ENCODE results near the gene MEGF11.
"Not testable (repeated sequence)": the region's sequence is repeated elsewhere in the genome, so short reads cannot be mapped to it uniquely, and the experiment has no call there.

The MEGF11 gene

DNA sequence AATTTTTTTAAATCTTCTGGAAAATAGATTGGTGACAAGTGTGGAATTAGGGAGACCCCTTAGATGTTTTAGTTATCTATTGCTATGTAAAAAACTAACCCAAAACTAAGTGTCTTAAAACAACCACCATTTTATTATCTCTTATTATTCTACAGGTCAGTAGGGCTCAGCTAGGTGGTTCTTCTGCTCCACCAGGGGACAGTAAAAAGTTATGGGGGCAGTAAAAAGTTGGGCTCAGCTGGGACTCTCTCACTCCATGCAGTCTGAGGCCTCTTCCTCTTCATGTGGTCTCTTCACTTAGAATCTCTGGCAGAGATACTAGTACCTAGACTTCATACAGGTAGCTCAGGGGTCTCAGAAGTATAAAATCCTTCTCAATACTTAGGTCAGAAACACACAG, 21.8 kb upstream of the MEGF11 start:
- DNase-seq = no peak

DNA sequence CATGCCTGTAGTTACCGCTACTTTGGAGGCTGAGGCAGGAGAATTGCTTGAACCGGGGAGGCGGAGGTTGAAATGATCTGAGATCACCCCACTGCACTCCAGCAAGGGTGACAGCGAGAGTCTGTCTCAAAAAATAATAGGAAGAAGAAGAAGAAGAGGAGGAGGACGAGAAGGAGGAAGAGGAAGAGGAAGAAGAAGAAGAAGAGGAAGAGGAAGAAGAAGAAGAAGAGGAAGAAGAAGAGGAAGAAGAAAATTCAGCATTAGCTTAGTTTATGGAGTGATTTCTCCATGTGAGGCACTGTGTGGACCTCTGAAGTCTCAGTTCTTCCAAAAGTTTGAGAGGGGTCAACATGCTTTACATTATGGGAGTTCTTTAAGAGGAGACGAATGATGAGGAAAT, 17.4 kb upstream of the MEGF11 start:
- DNase-seq = no peak

DNA sequence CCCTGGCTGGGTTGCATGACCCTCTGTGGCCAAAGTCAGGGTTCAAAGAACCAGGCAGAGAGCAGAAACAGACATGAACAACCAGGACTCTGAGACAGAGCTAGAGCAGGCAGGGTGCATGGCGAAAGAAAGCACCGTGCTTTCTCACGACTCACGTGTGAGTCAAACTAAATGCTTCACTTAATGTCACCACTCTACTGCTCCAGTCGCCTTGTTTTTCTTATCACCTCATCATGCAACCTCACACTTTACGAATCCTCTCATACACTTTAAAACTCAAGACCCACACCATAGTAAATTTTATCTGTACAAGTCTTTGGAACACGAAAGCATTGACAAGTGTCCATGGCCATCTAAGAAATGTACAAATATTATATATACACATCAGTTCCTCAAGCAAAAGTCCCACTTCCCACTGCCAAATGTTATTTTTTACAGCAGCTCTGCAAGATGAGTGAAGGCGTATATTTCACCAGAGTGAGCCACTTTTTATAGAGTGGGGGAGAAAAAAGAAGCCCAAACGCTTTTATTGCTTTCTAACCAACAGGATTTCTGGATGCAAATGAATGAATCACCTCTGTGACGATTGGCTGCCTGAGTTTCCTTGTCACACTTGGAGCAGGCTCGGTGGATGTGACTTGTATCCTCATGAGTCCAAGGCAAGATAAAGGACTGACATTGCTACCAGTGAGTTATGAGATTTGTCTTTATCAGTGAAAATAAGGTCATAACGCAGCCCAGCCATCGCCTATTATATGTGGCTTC, 16.0 kb upstream of the MEGF11 start:
- DNase-seq = peak; percentile 65

DNA sequence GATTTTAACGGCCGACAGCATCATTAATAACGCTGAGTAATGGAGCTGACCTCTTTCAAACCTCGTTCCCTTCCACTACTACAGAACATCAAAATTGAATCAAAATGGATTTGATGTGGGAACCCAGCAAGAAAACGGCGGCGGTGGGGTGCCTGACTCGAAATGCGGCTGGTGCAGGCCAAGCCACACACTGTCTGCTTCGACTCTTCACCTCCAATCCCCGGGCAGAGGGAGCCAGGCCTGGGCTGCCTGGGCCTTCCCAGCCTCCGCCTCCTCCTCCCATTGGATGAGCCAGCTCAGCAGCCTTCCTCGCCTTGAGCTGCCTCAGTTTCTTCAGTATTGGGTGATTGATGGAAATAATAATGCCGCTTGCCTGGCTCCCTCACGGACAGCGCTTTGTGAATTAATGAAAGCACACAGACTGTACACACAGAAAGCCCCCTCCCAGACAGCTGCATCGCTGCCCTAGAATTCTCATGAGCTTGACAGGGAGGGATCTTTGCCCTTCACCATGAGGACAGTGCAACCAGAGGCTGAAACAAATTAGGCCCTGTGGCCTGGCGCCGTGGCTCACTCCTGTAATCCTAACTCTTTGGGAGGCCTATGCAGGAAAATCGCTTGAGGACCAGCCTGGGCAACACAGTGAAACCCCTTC, 11.4 kb upstream of the MEGF11 start:
- no peak for DNase-seq

DNA sequence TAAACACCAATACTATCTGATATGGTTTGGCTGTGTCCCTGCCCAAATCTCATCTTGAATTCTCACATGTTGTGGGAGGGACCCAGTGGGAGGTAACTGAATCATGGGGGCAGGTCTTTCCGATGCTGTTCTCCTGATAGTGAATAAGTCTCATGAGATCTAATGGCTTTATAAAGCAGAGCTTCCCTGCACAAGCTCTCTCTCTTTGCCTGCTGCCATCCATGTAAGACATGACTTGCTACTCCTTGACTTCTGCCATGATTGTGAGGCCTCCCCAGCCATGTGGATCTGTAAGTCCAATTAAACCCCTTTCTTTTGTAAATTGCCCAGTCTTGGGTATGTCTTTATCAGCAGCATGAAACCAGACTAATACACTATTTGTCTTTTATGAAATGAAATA, 9.3 kb upstream of the MEGF11 start:
- not testable (repeated sequence) for DNase-seq

DNA sequence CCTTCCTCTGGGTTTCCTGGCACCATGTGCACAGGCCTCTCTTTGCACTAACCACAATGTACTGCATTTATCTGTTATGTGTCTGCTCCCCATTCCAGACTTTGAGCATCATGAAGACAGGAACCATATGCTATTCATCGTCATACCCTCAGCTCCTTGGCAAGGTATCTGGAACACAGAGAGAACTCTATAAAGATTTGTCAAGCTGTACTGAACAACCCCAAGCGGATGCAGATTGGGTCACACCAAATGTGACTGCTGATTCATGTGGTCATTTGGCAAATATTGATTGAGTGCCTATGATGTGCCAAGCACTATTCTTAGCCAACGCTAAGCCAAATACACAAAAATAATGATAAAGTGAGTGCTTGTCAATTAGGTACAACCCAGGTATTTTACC, 7.5 kb upstream of the MEGF11 start:
- no peak for DNase-seq

DNA sequence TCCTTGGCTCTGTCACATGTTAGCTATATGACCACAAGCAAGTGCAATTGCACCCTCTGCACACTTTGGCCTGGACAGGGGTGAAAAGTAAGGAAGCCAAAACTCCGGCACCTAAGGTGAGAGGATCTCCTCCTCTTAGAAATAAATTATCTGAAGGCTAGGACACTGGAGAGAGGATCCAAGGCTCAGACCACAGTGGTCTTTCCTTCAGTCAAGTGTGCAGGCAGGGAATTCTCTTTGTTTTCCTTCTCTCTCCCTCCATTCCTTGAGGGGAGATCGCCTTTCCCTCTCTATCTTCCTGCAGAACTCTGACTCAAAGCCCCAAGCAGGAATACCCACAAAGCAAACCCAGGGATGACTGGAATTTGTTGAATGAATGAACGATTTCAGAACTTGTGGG, 3.1 kb upstream of the MEGF11 start:
- no peak for DNase-seq

DNA sequence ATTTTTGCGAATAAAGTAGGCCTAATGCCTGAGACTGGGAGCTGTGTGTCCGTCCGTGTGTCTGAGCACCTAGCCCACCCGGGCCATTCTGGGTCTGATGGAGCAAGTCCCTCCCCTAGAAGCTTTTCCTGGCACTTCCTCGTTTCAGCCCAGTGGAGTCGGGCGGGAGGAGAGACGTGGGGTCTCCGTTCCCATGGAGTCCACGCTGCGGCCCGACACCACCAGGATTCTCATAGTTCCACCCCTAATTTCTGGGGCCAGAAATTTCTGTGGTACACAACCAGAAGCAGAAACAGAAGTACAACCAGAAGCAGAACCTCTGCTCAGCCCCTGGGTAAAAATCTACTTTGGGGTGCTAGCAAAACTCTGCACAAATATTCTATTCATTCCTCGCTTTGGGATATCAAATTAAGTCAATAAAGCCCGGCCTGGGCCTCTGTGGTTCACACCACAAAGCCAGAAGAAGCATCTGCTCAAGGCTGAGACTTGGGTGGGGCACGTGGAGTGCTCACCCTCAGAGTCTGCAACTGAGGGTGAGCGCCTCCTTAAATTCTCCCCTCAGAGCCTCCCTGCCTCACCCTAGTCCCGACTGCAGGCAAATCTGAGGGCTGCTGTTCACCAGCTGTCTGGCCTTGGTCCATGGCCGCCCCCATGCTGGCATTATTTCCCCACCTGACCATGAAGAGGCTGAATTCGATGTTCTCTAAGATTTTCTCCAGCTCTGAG, 1.6 kb upstream of the MEGF11 start:
- no peak for DNase-seq

DNA sequence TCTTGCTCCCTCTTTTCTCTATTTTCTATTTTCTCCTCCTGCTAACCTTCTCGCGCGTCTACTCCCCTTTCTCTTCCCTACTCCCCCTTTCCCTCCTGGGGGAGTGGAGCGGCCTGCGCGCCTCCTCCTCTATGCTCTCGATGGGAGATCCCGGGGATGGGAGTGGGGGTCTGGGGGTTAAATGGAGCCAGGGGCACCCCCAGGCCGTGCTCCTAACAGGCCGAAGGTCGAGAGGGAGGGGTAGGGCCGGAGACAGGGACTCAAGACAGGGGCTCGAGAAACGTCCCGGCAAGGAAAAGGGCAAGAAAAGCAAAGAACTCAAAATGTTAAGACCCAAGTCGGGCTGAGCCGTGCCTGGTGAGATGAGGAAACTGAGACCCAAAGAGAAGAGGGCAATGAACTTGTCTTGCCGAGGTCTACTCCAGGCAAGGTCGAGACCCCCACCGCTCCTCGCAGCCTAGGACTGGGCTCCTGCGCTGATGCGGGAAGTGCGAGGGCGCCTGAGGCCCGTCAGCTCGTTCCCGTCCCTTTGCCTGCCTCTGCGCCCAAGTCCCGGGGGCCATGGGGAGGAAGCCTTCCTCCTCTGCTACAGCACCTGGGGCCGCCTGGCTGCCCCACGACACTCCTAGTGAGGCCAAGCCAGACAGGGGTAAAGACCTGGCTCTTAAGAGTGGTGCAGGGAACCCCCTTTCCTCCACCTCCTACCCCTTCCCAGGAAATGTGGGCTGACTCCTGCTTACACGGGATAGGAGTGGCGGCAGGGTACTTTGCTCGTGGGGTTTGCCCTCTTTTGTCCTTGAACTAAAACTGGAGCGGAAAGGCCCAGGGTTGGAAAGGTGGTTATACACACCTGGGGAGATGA, 770 bp upstream of the MEGF11 start:
- no peak for DNase-seq

DNA sequence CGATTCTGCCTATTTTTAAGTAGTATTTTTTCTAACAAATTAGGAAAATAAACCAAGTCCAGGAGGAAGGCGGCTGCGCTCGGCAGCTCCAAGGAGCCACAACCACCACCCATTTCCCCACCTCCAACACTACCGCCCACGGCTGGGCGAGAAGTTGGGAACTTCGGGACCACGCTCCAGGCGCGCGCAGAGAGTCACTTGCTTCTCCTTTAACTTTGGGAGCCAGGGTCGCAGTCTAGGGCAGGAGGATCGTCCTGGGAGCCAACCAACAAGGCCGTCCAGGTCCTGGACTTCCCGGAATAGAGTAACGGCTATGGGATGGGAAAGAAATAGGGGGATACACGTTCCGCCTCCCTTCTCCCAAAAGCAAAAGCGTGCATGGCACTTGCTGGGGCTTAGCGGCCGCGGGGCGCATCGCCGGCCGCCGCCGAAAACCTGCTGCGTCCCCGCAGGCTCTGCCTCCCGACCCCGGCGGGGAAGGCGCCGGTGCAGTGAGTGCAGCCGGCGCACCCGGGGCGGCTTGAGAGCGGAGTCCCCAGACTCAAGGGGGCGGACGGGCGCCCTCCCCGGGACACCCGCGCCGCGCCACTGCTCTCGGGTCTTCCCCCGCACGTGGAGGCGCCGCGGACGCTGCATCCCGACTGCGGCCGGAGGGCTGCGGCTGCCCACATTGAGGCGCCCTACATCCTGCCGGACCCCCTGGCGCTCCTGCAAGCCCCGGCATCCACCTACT, 699 bp downstream of the MEGF11 start:
- peak; percentile 55 for DNase-seq

DNA sequence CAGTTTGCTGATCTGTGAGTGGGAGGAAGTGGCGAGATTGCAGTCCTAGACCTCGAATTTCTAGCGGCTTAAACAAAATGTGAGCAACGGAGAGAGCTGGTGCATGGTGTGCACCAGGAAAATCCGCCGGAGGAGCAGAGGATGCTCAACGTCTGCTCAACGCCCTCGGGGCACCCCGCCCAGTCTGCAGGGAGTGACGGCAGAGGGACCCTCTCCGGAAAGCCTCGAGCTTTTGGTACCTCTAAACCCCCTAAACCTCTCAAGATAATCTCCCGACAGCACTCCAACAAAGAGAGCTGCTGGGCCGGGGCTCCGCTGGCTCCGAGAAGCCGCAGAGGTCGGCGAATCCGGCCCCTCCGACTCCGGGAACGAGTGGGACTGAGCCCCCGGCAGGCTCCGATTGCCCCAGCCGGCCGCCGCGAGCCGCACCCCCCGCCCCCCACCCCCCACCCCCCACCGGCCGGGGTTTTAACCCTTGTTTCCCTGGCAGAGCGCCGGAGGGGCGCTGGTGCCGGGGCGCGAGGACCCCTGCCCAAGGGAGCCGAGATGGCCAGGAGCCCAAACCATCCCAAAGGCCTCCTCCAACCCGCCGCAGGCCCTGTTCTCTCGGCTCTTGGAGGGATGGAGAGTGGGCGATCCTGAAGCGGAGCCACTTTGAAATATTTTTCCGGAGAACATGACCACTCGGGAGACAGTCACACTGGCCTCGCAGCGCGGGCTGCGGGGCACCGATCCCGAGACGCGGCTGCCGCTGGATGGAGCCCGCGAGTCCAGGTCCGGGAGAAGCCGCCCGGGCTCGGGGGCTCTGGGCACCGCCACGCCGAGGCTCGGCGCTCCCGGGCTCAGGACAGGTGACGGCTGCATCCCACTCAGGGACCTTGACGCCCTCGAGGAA, 1.5 kb downstream of the MEGF11 start:
- peak; percentile 73 for DNase-seq

DNA sequence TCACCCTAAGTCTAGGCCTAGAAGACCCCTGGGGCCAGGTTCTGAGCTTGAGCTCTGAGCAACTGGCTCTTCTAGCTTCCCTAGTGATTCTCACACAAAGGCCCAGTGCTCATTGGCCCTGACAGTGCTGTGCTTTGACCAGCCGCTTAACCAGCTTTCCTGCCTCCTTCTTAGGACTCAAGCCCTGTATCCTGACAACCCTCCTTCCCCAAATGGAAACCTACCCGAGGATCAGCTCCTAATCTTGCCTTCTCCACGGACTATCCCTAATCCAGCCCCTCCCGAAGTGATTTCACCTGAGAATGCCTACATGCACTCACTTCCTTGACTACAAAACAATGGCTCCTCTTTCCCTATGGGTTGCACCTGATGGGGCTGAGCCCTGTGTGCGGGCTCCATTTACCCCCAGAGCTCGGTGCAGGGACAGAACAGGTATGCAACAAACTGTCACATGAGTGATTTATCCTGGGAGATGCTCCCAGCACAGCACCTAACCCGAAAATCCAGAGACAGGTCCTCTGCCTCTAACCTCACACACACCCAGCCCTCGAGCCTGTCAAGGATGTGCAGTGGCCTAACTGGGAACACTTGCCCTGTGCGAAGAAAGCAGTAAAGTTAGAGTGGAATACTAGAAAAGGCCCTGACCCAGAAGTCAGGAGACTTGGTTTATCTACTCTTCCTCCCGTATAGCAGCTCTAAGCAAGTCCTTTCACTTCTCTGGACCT, 2.3 kb downstream of the MEGF11 start:
- DNase-seq = no peak

DNA sequence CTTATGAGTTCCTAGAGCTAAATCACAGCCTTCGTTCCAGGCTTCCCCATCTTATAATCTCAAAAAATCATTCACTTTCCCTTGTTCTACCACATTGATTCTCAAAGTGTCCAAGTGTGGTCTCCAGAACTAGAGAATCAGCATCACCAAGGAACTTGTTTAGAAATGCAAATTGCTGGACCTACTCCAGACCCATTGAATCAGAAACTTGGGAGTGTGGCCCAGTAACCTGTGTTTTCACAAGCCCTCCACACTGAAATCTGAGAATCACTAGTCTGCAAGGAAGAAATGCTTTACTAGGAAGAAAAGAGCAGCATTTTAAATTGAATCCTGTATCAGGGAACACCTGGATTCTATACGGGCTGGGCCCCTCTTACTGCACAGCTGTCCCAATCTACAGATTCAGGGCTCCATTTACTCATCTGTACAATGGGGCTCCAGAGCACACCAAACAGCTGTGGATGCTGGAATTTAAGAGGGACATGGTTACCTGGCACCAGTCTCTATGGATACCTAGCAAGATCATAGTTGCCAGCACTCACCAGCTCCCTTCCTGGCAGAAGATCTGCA, 3.9 kb downstream of the MEGF11 start:
- DNase-seq = no peak

DNA sequence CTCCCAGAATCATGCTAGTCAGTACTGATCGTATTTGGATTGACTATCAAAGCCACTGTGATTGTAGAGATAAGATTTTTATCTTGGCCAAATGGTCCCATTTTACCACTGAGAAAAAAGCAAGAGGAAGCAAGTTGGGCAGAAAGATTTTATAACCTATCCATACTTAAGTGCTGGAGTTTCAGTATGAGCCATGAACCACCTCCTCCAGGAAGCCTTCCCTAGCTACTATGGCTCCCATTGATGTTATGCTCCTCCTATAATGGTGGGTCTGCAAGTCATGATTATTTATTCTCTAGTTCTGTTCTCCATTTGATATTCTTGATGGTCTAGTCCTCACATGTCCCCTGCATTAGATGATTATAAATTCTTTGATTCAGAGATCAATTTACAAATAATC, 6.6 kb downstream of the MEGF11 start:
- no peak for DNase-seq

DNA sequence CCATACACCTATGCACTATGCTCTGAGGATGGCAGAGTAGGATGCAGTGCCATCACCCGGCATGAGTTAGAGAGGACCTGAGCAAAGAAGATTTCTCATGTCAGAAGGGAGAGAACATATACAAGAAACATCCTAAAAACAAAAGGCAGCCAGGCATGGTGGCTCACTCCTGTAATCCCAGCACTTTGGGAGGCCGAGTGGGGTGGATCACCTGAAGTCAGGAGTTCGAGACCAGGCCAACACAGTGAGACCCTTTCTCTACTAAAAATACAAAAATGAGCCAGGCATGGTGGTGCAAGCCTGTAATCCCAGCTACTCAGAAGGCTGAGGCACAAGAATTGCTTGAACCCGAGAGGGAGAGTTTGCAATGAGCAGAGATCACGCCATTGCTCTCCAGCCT, 7.7 kb downstream of the MEGF11 start:
- not testable (repeated sequence) for DNase-seq

DNA sequence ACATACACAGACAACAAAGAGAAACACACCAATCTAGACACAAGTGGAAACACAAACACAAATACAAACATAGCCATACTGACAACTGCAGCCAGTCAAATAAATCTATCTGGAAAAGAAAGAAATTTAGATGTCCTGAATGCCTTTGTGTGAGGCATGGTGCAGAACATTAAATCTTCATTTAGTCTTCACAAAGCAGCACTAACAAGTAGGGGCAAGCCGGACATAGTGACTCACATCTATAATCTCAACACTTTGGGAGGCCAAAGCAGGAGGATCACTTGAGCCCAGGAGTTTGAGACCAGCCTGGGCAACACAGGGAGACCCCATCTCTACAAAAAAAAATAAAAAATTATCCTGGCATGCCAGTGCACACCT, 11.7 kb downstream of the MEGF11 start:
- no peak for DNase-seq

DNA sequence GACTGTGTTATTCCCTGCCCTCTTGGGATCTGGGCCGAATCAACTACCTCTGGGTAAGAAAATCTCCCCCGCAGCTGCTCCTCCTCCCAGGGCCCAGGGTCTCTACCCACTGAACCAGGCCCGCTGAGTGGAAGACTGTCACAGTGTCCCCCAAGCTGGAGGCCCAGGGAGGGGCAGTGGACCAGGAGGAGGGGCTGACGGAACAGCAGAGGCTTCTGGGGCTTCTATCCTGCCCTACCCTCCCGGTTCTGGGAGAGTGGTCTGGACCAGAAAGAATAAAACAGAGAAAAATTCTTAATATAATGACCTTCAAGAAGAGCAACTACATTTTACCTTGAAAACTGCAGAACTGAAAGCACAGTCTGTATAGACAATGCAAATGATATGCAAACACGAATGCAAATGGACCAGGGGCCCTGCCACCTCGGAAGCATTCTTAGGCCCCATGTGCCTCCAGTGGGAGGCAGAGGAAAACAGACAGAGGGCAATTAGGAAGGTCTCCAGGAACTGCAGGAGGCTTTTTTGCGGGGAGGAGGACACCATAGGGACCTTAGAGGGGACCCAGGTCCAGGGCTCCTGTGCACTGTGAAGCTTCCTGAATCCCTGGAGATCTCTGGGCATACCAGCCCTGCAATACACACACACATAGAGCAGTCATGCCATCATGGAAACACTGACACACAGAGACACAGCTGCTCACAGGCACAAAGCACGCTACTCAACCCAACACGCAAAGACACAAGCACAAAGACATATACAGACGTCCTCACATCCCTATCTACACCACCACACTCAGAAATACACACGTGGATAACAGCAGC, 12.3 kb downstream of the MEGF11 start:
- DNase-seq = no peak

DNA sequence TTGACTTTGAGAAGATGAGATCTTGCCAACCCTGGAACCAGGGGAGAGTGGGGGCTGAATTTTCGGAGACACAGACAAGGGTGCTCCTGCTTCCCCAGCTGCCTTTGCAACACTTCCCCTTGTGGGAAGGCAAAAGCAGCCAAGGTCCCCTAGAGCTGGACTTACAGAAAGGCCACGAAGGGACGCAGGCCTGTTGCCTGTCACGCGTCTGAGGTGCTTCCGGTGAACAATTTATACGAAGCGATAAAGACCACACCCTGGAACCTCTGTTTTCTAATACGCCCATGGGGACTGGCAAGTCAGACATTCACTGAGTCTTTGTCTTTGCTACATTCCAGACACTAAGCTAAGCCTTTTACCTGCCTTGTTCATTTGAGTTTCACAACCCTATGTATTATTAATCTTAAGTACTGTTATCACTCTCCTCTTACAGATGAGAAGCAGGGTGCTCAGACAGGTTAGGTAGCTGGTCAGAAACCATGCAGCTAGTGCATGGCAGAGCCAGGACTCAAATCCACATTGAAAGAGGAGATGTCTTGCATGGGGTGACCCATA, 13.2 kb downstream of the MEGF11 start:
- no peak for DNase-seq

DNA sequence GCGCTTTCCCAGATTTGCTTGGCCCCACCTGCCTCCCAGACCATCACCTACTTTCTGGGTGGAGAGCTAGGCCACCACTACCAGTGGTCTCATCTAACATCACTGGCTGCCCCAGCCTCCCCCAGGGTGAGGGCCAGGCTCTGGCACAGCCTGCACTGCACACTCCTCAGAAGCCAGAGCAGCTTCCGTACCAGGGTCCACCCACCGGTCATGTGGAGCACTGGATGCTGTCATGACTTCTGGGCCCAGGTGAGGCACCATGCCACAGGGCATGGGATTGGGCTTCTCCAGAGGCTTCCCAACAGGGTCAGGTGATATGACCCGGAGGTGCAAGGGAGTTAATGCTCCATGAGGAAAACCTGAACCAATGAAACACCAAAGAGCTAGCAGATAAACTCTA, 14.0 kb downstream of the MEGF11 start:
- DNase-seq = no peak

Data from DMS53 (cell line).